Suprapubic skin (tissue), 3 donors: Measurements from ENCODE around the gene STEAP4.

Experiments used
- POLR2AphosphoS5 ChIP-seq, 3 donors: sonication (generic); formaldehyde crosslinking; IDR thresholded peaks; one replicate each; pipeline ENCODE4 v1.6.1; 2017; ENCODE audit warnings: antibody characterized with exemption in 3 of 3
- TF ChIP-seq, protein P1 (sequence below), 2 donors: fragments of 200-600 bp in 1 of 2; fragments of 450-650 bp in 1 of 2; sonication (generic) in 1 of 2; IDR thresholded peaks; one replicate each; pipeline ENCODE4 v1.5.1; 2016 to 2019; ENCODE audit warnings: antibody characterized with exemption in 2 of 2, mild to moderate bottlenecking in 1 of 2, moderate library complexity in 1 of 2

GRCh38 chr7:88347517-88347916 lies 40.8 kb upstream of the STEAP4 start:
- TF ChIP-seq, protein P1, sequence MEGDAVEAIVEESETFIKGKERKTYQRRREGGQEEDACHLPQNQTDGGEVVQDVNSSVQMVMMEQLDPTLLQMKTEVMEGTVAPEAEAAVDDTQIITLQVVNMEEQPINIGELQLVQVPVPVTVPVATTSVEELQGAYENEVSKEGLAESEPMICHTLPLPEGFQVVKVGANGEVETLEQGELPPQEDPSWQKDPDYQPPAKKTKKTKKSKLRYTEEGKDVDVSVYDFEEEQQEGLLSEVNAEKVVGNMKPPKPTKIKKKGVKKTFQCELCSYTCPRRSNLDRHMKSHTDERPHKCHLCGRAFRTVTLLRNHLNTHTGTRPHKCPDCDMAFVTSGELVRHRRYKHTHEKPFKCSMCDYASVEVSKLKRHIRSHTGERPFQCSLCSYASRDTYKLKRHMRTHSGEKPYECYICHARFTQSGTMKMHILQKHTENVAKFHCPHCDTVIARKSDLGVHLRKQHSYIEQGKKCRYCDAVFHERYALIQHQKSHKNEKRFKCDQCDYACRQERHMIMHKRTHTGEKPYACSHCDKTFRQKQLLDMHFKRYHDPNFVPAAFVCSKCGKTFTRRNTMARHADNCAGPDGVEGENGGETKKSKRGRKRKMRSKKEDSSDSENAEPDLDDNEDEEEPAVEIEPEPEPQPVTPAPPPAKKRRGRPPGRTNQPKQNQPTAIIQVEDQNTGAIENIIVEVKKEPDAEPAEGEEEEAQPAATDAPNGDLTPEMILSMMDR (IDR thresholded peaks at IDR 0.05): no peak
- no peak for TF ChIP-seq POLR2AphosphoS5 (IDR thresholded peaks at IDR 0.05)
